Kidney tubule cell (primary cell): ENCODE measurements around the gene SENP5.
"Not testable (repeated sequence)": the region's sequence is repeated elsewhere in the genome, so short reads cannot be mapped to it uniquely, and the experiment has no call there.

Experiments
- DNase-seq: peaks from one replicate; pipeline ENCODE4 v3.0.0-alpha.2; 2018; ENCODE audit warnings: low spot score

The SENP5 gene

GRCh38 chr3:196867507-196868296 lies at the start of gene SENP5:
SENP5 (plus strand) TSS chr3:196867920; CDS start chr3:196885182, 17,262 bp downstream.
- peak; percentile 91 for DNase-seq

- no peak for DNase-seq
These were observed 45.8 kb upstream of the SENP5 start for GRCh38 chr3:196821806-196822355.

GRCh38 chr3:196829651-196830050 lies 38.1 kb upstream of the SENP5 start:
- DNase-seq, result not testable (repeated sequence)

GRCh38 chr3:196835086-196835485 lies 32.6 kb upstream of the SENP5 start:
- peak; percentile 85 for DNase-seq

GRCh38 chr3:196836626-196837025 lies 31.1 kb upstream of the SENP5 start:
- not testable (repeated sequence) for DNase-seq

GRCh38 chr3:196837819-196838420 lies 29.8 kb upstream of the SENP5 start:
- peak; percentile 51 for DNase-seq

- DNase-seq, result not testable (repeated sequence)
These were observed 28.4 kb upstream of the SENP5 start for GRCh38 chr3:196839351-196839750.

- DNase-seq, result no peak
These were observed 24.9 kb upstream of the SENP5 start for GRCh38 chr3:196842567-196843434.

- no peak for DNase-seq
These were observed 24.1 kb upstream of the SENP5 start for GRCh38 chr3:196843435-196844110.

- DNase-seq, result not testable (repeated sequence)
These were observed 23.2 kb upstream of the SENP5 start for GRCh38 chr3:196844235-196845219.

GRCh38 chr3:196848375-196848774 lies 19.3 kb upstream of the SENP5 start:
- not testable (repeated sequence) for DNase-seq

- no peak for DNase-seq
These were observed 18.5 kb upstream of the SENP5 start for GRCh38 chr3:196849180-196849741.

- not testable (repeated sequence) for DNase-seq
These were observed 4.7 kb upstream of the SENP5 start for GRCh38 chr3:196863000-196863399.

GRCh38 chr3:196867155-196867506 lies 589 bp upstream of the SENP5 start:
- no peak for DNase-seq

- DNase-seq, result peak; percentile 45
These were observed 559 bp downstream of the SENP5 start for GRCh38 chr3:196868297-196868661.

GRCh38 chr3:196872316-196872715 lies 4.6 kb downstream of the SENP5 start:
- DNase-seq, result no peak

- not testable (repeated sequence) for DNase-seq
These were observed 6.9 kb downstream of the SENP5 start for GRCh38 chr3:196874511-196875094.

- no peak for DNase-seq
These were observed 7.5 kb downstream of the SENP5 start for GRCh38 chr3:196875258-196875657.

GRCh38 chr3:196883361-196883760 lies 15.6 kb downstream of the SENP5 start:
- no peak for DNase-seq

GRCh38 chr3:196886144-196886543 lies 18.4 kb downstream of the SENP5 start:
- no peak for DNase-seq
